Motor neuron (in vitro differentiated cells): ENCODE results near the gene ZNF683. TPM values are rescaled to one million over a fixed set of nuclear protein-coding genes. Genes with fewer than 3 reads are reported as not detected.
"Not testable (repeated sequence)": the region's sequence is repeated elsewhere in the genome, so short reads cannot be mapped to it uniquely, and the experiment has no call there.

ENCODE experiments used
- ATAC-seq, 8 experiments: fragments of 200-7000 bp; cut with Tn5 transposase; replicated peaks in 6 of 8; 2 replicates each; pipeline ENCODE4 v1.8.0; 2021; ENCODE audit warnings: mild to moderate bottlenecking in 8 of 8, moderate library complexity in 8 of 8
- H3K27ac ChIP-seq, 2 donors: fragments of 250-450 bp; sonication (Bioruptor Pico); 2 replicates each; pipeline ENCODE4 v1.9.0; 2021; ENCODE audit warnings: antibody characterized with exemption in 2 of 2, mild to moderate bottlenecking in 2 of 2, moderate library complexity in 1 of 2
- H3K4me1 ChIP-seq, 2 donors: fragments of 250-450 bp; sonication (Bioruptor Pico); replicated peaks in 1 of 2; 2 replicates each; pipeline ENCODE4 v1.6.1; 2021; ENCODE audit warnings: antibody characterized with exemption in 2 of 2, mild to moderate bottlenecking in 2 of 2, moderate library complexity in 1 of 2
- H3K4me3 ChIP-seq, 5 donors: fragments of 250-450 bp; sonication (Bioruptor Pico); 2 replicates each; pipeline ENCODE4 v1.9.0; 2021; ENCODE audit warnings: antibody characterized with exemption in 5 of 5, mild to moderate bottlenecking in 5 of 5, moderate library complexity in 4 of 5
- WGBS, 10 experiments: fragments of 450-650 bp; shearing (Covaris generic); methylation state at CpG; one replicate each; pipeline ENCODE4 v1.0.0; 2022; 5-methylcytosine and 5-hydroxymethylcytosine counted together
- in situ Hi-C, 9 experiments: fragments of 400-800 bp; cut with MboI; loops; one replicate each; pipeline ENCODE4 v1.15.0; 2021; ENCODE audit warnings: low sequenced_read_pairs in 9 of 9, low pct_unique_long_range_greater_than_20kb in 2 of 9; ENCODE audit not compliant: unreplicated experiment in 9 of 9
- total RNA-seq, 8 experiments: library from RNA; unstranded; fragments of 300-600 nt; gene quantifications; 2 replicates each; pipeline versions ENCODE4 v1.2.3 to v1.2.4, GENCODE V29; 2022

ZNF683 gene
- total RNA-seq, 8 experiments from 2014 or later, result 0.27 to 1.4 (median 0.63) TPM; not detected in 3

DNA sequence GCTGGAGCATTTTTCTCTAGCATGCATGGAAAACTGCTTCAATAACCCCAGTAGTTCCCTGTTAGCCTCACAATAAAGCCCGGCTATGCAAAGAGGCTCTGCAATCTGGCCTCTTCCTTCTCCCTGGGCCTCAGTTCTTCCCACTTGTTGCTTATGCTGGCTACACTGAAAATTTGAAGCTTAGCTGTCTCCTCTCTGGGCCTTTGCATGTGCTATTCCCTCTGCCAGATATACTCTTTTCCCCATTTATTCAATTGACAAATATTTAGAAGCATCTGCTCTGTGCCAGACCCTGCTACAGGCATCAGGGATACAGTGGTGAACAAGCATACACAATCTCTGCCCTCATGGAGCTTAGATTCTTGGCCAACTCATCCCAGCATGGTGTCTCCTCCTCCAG lies 33.9 kb downstream of the ZNF683 start:
- Histone ChIP-seq H3K4me3 (no peak overlapping the region), H3K27ac (no peak overlapping the region), H3K4me1 (peaks cover 11 to 15% of the 10 kb centered on the region in 2 donors)
- WGBS, 10 experiments, result 56 to 100% (median 83%) methylated on average over 1 of the region's 1 CpG; no CpG with 5 or more reads in 4 of the 10 experiments
- no peak for ATAC-seq
- in situ Hi-C loops, result no loop called here

DNA sequence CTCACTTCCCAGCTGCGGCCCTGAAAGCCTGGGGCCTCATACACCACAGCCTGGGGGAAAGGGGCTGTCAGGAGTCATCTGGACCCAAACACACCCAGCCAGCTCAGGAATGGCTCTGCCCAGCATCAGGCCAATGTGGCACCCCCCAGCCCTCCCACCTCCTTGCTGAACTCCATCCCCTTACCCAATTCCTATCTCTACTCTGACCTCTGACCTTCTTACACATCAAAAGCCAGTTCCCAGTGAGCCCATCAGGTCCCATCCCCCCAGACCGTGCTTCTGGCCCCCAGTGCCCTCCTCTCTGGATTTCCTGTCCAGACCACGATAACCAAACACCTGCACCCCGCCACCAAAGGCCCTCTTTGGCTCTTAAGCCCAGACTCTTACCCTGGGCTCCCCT lies 34.9 kb downstream of the ZNF683 start:
- no peak overlapping the region for H3K4me3 ChIP-seq
- ATAC-seq, result no peak
- in situ Hi-C loops, result no loop called here
- H3K4me1 ChIP-seq, result peaks cover 11 to 15% of the 10 kb centered on the region in 2 donors
- WGBS, 10 experiments, result 77 to 80% methylated on average over 1 to 4 of the region's 4 CpGs; no CpG with 5 or more reads in 8 of the 10 experiments
- H3K27ac ChIP-seq, result no peak overlapping the region

DNA sequence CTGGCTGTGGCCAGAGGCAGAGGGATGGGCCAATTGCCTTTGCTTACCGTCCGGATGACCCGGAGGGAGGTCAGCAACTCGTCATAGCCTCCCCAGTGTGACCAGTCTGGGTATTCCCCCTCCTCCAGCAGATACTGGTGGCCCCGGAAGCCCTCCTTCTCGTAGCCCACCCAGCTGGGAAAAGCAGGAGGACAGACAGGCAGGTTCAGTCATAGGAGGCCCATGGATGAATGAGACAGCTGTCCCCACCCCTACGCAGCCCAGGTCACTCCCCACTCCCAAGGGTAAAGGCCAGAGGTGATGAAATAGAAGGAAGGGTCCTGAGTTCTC lies 35.4 kb downstream of the ZNF683 start:
- Histone ChIP-seq H3K4me1 (peaks cover 11 to 15% of the 10 kb centered on the region in 2 donors), H3K4me3 (no peak overlapping the region), H3K27ac (no peak overlapping the region)
- in situ Hi-C loops, result no loop called here
- no peak for ATAC-seq
- 76 to 100% (median 96%) methylated on average over 1 to 5 of the region's 7 CpGs; no CpG with 5 or more reads in 6 of the 10 experiments for WGBS, 10 experiments

DNA sequence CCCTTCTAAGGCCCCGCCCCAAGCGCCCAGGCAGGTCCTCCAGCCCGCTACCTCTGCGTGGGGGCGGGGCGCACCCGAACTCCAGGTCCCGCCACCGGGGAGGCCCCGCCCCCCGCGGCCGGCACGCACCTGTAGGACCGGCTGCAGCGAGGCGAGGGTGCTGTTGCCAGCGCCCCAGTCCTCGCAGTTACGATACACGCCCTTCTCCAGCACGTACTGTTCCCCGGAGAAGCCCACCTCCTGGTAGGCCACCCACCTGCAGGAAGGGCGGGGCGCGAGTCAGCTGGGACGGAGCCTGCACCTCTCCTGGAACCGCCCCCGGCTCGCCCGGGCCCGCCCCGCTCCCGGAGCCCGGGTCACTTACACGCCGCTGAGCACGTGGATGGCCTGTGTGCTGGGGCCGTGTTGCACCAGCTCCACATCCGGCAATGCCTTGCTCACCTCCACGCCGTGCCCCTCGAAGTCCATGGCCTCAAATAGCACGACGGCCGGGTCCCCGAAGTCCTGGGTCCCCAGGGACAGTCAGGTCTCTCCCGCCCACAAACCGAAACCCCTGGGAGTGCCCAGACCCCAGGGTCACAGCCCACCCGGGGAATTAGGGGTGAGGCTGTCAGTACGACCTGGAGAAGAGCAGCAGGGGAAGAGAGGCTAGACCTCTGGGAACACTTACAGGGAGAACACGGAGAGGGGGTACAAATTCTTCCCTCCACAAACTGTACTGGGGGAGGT lies 35.9 kb downstream of the ZNF683 start:
- 36 to 67% (median 62%) methylated on average over 2 to 17 of the region's 52 CpGs; no CpG with 5 or more reads in 5 of the 10 experiments for WGBS, 10 experiments
- peak; percentile 88 to 93 (median 92) for ATAC-seq
- H3K27ac ChIP-seq, result peak overlapping the region in 1 of 2 donors; percentile 15
- peak overlapping the region; percentile 42 to 64 (median 49) for H3K4me3 ChIP-seq
- in situ Hi-C loops, result no loop called here
- peaks cover 11 to 15% of the 10 kb centered on the region in 2 donors for H3K4me1 ChIP-seq

DNA sequence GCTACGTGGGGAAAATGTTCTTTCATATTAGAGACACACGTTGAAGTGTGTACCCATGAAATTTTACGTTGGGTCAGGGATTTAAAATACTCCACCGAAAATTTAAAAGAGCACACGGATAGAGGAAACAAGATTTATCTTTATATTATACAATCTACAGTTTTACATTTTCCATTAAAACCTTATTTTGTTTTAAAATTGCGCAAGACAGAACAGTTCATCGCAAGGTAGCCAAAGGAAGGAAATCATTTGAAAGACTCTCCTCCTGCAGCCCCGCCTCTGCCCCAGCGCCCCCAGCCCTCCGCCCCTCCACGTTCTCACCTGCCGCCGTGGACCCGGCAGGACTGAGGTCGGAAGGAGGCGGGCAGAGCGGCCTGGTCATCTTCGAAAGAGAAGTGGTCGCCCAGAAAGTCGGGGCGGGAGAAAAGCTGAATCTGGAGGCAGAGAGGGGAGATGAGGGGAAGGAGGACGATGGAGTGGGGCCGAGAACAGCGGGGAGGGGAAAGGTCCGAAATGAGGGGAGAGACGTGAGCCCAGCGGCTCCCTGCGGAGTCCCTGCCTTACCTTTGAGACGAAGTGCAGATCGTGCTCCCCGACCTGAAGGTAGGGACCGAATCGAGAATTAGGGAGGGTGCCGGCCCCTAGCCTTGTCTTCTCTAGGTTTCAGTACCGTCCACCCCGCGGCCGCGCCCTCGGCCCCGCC lies 36.6 kb downstream of the ZNF683 start:
- H3K4me3 ChIP-seq, result peak overlapping the region; percentile 42 to 64 (median 49)
- peaks cover 11 to 15% of the 10 kb centered on the region in 2 donors for H3K4me1 ChIP-seq
- 9 to 50% (median 21%) methylated on average over 1 to 28 of the region's 41 CpGs; no CpG with 5 or more reads in 1 of the 10 experiments for WGBS, 10 experiments
- in situ Hi-C loops, result no loop called here
- peak overlapping the region in 1 of 2 donors; percentile 15 for H3K27ac ChIP-seq
- peak in 4 of 8 experiments; percentile 35 to 88 (median 40) for ATAC-seq

DNA sequence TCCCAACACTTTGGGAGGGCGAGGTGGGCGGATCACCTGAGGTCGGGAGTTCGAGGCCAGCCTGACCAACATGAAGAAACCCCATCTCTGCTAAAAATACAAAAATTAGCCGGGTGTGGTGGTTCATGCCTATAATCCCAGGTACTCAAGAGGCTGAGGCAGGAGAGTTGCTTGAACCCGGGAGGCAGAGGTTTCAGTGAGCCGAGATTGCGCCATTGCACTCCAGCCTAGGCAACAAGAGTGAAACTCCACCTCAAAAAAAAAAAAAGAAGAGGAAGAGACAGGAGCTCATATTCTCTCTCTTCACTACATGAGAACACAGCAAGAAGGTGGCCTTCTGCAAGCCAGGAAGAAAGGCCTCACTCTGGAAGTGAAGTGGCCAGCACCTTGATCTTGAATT lies 39.2 kb downstream of the ZNF683 start:
- peaks cover 11 to 15% of the 10 kb centered on the region in 2 donors for H3K4me1 ChIP-seq
- in situ Hi-C loops, H3K4me3 ChIP-seq, ATAC-seq, H3K27ac ChIP-seq: not testable (repeated sequence)
- WGBS, 10 experiments, result 57 to 96% (median 87%) methylated on average over 2 to 8 of the region's 8 CpGs; no CpG with 5 or more reads in 4 of the 10 experiments

DNA sequence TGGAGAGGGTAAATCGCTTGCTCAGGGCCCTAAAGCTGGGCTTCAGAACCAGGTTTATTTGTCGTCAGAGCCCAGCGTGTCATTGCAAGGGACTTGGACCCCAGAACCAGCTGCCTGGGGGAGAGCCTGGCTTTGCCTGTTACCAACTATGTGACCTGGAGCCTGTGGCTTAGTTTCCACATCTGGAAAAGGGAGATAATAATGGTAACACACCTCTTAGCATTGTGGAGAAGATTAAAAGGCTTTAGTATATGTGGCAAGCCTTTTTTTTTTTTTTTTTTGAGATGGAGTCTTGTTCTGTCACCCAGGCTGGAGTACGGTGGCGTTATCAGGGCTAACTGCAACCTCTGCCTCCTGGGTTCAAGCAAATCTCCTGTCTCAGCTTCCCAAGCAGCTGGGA lies 42.3 kb downstream of the ZNF683 start:
- H3K27ac ChIP-seq, result no peak overlapping the region
- no peak for ATAC-seq
- peaks cover under 1 to 1% of the 10 kb centered on the region in 2 donors for H3K4me1 ChIP-seq
- no peak overlapping the region for H3K4me3 ChIP-seq
- 90 to 100% (median 94%) methylated on average over 1 to 5 of the region's 5 CpGs; no CpG with 5 or more reads in 6 of the 10 experiments for WGBS, 10 experiments
- in situ Hi-C loops, result no loop called here

DNA sequence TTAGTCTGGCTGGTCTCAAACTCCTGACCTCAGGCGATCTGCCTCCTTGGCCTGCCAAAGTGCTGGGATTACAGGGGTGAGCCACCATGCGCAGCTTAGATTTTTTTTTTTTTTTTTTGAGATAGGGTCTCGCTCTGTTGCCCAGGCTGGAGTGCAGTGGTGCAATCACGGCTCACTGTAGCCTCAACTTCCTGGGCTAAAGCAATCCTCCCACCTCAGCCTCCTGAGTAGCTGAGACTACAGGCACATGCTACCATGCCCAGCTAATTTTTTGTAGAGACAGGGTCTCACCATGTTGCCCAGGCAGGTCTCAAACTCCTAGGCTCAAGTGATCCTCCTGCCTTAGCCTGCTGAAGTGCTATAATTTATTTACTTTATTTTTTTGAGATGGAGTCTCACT lies 43.2 kb downstream of the ZNF683 start:
- H3K4me3 ChIP-seq, H3K4me1 ChIP-seq, ATAC-seq, H3K27ac ChIP-seq, in situ Hi-C loops: not testable (repeated sequence)
- 60 to 100% (median 93%) methylated on average over 1 to 4 of the region's 4 CpGs; no CpG with 5 or more reads in 3 of the 10 experiments for whole genome bisulfite sequencing, 10 experiments

DNA sequence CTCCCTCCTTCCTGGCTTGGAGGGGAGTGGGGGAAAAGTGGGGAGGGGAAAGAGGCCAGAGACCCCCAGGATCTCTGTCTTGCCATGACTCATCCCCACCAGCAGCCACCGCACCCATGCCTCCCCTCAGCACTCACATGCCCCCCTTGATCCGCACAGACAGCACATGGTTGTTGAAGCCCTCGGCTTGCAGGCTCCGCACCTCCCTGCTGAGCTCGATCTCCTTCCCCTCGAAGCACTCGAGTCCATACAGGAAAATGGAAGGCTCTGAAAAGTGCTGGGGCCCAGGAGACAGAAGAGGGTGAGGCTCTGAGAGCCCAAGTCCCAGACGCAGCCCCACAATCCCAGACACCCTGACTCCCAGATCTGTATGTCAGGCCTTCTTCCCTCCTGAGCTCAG lies 44.0 kb downstream of the ZNF683 start:
- Histone ChIP-seq H3K4me1 (no peaks in the 10 kb centered on the region), H3K4me3 (no peak overlapping the region), H3K27ac (no peak overlapping the region)
- in situ Hi-C loops, result no loop called here
- WGBS, 10 experiments, result 20 to 67% (median 58%) methylated on average over 1 to 7 of the region's 8 CpGs; no CpG with 5 or more reads in 6 of the 10 experiments
- peak in 2 of 8 experiments; percentile 8 to 9 for ATAC-seq

DNA sequence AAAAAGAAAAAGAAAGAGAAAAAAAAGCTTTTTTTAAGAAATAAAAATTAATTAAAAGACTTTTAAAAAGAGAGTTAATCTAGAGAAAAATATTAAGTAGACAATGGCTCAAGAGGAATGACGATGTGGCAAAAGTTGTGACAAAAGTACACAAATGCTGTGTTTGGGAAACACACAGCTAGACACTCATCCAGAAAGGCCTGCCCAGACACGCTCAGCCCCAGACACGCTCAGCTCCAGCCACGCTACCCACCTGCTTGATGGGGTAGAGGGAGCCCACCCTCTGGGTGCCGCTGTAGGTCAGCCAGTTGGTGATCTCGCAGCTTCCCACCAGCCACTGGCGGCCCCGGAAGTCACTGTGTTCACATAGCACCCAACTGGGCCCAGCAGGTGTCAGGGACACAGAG lies 44.6 kb downstream of the ZNF683 start:
- in situ Hi-C loops, result no loop called here

DNA sequence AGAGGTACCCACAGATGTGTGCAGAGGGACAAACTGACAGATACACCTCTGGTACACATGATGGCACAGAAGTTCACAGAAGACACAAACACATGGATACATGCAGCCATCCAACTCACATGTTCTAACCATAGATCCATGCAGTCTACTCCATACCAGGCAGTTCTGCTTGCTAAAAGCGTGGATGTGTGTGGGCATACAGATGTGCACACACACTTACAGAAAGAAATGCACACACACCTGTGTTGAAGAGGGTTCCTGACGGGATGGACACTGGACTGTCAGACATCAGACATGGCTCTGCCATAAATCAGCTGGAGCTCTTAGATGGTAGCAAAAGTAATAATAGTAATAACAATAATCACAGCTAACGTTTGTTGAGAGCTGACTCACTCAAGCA lies 48.0 kb downstream of the ZNF683 start:
- 40 to 100% (median 61%) methylated on average over 1 to 3 of the region's 3 CpGs; no CpG with 5 or more reads in 3 of the 10 experiments for WGBS, 10 experiments
- no peak overlapping the region for H3K4me3 ChIP-seq
- in situ Hi-C loops, result no loop called here
- ATAC-seq, result no peak
- H3K4me1 ChIP-seq, result peaks cover 2 to 3% of the 10 kb centered on the region in 2 donors
- no peak overlapping the region for H3K27ac ChIP-seq

More for the DNA sequence above, 44.6 kb downstream of the ZNF683 start:
- Histone ChIP-seq H3K4me1 (no peaks in the 10 kb centered on the region), H3K27ac (no peak overlapping the region), H3K4me3 (no peak overlapping the region)
- 40 to 96% (median 85%) methylated on average over 3 to 8 of the region's 8 CpGs; no CpG with 5 or more reads in 3 of the 10 experiments for WGBS, 10 experiments
- ATAC-seq, result peak in 3 of 8 experiments; percentile 5 to 23 (median 8)

DNA sequence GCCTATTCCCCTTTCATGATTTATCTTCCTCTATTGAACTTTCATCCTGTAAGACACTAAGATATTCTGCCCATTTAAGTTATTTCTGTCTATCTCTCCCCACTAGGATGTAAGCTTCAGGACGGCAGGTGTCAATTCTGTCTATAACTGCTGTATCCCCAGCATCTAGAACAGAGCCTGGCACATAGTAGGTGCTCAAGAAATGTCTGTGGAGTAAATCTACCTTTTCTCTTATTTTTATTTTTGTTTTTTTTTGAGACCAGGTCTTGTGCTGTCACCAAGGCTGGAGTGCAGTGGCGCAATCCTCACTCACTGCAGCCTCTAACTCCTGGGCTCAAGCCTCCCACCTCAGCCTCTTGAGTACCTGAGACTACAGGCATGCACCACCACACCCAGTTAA lies 49.2 kb downstream of the ZNF683 start:
- H3K4me1 ChIP-seq, result peaks cover 2 to 3% of the 10 kb centered on the region in 2 donors
- WGBS, 10 experiments, result 78 to 100% (median 93%) methylated on average over 1 to 2 of the region's 2 CpGs; no CpG with 5 or more reads in 4 of the 10 experiments
- in situ Hi-C loops, result no loop called here
- no peak for ATAC-seq
- H3K27ac ChIP-seq, result no peak overlapping the region
- H3K4me3 ChIP-seq, result no peak overlapping the region

DNA sequence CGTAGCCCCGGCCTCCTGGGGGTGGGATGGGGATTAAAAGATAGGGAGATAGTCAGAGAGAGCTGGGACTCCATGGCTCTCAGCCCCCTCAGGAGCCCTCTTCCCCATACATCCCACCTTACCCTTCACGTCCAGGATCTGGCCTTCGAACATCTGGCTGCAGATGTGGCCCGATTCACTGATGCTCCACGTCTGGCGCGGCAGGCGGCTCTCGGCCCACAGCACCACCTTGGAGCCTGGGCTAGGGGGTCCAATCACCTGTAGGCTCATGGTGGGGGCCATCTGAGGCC lies 50.6 kb downstream of the ZNF683 start:
- H3K4me1 ChIP-seq, result peaks cover 2 to 3% of the 10 kb centered on the region in 2 donors
- no peak overlapping the region for H3K4me3 ChIP-seq
- H3K27ac ChIP-seq, result no peak overlapping the region
- in situ Hi-C loops, result no loop called here
- 71 to 100% (median 81%) methylated on average over 1 to 7 of the region's 10 CpGs; no CpG with 5 or more reads in 6 of the 10 experiments for WGBS, 10 experiments
- no peak for ATAC-seq
